Suprapubic skin (tissue), 3 donors: ENCODE results near the gene HCN2.

Experiments
- POLR2AphosphoS5 ChIP-seq, 3 donors: sonication (generic); formaldehyde crosslinking; IDR thresholded peaks; one replicate each; pipeline ENCODE4 v1.6.1; 2017; ENCODE audit warnings: antibody characterized with exemption in 3 of 3
- TF ChIP-seq, protein P1 (sequence below), 2 donors: fragments of 200-600 bp in 1 of 2; fragments of 450-650 bp in 1 of 2; sonication (generic) in 1 of 2; IDR thresholded peaks; one replicate each; pipeline ENCODE4 v1.5.1; 2016 to 2019; ENCODE audit warnings: antibody characterized with exemption in 2 of 2, mild to moderate bottlenecking in 1 of 2, moderate library complexity in 1 of 2

DNA sequence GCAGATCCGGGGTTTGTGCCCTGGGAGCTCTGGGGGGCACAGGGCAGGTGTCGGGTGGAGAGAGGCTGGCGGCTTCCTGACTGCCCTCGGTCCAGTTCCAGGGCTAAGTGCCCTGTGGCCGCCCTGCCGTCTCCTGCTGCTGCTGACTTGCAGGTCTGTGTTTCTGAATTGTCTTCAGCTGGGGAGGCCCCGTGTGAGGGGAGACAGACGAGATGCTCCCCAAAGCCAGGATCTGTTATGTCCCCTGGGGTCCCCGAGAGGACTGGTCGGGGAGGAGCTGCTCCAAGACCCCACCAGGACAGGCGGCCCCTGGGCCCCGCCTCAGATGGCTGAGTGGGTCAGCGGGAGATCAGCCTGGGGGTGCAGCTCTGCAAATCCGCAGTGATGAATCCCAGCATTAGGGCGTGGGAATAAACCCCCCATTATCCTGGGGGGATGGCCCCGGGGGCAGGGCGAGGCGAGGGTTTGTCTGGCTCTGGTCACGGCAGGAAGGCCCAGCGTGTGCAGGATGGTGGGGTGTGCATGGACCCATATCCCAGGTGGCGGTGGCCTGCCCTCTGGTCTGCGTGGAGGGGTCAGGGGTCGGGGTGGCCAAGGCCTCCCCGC lies 4.7 kb downstream of the HCN2 start:
- TF ChIP-seq, protein P1, sequence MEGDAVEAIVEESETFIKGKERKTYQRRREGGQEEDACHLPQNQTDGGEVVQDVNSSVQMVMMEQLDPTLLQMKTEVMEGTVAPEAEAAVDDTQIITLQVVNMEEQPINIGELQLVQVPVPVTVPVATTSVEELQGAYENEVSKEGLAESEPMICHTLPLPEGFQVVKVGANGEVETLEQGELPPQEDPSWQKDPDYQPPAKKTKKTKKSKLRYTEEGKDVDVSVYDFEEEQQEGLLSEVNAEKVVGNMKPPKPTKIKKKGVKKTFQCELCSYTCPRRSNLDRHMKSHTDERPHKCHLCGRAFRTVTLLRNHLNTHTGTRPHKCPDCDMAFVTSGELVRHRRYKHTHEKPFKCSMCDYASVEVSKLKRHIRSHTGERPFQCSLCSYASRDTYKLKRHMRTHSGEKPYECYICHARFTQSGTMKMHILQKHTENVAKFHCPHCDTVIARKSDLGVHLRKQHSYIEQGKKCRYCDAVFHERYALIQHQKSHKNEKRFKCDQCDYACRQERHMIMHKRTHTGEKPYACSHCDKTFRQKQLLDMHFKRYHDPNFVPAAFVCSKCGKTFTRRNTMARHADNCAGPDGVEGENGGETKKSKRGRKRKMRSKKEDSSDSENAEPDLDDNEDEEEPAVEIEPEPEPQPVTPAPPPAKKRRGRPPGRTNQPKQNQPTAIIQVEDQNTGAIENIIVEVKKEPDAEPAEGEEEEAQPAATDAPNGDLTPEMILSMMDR (IDR thresholded peaks at IDR 0.05): no peak
- no peak for TF ChIP-seq POLR2AphosphoS5 (IDR thresholded peaks at IDR 0.05)
